Sigmoid colon (tissue), 7 donors: ENCODE measurements around the gene VPS54. TPM values are rescaled to one million over a fixed set of nuclear protein-coding genes. Genes with fewer than 3 reads are reported as not detected.
"Not testable (repeated sequence)": the region's sequence is repeated elsewhere in the genome, so short reads cannot be mapped to it uniquely, and the experiment has no call there.

Experiments used
- DNase-seq: peaks from one replicate; pipeline ENCODE4 v3.0.0-alpha.2; 2019
- H3K27ac ChIP-seq, 4 donors: fragments of 200-600 bp; sonication (generic); one replicate each; pipeline ENCODE4 v1.5.1; 2016 to 2019; ENCODE audit warnings: mild to moderate bottlenecking in 1 of 4
- H3K27me3 ChIP-seq, 3 donors: fragments of 200-600 bp; sonication (generic); one replicate each; pipeline ENCODE4 v1.5.1; 2019; ENCODE audit warnings: mild to moderate bottlenecking in 1 of 3
- H3K36me3 ChIP-seq, 4 donors: fragments of 200-600 bp; sonication (generic); one replicate each; pipeline ENCODE4 v1.5.1; 2016 to 2019
- H3K4me1 ChIP-seq, 4 donors: fragments of 200-600 bp; sonication (generic); one replicate each; pipeline ENCODE4 v1.5.1; 2017 to 2019
- H3K4me3 ChIP-seq, 4 donors: fragments of 200-600 bp; sonication (generic); one replicate each; pipeline ENCODE4 v1.5.1; 2017 to 2019; ENCODE audit warnings: mild to moderate bottlenecking in 2 of 4, moderate library complexity in 1 of 4
- H3K9me3 ChIP-seq, 4 donors: fragments of 200-600 bp in 3 of 4; sonication (generic) in 3 of 4; one replicate each; pipeline versions ENCODE4 v1.5.1 to v1.6.1; 2013 to 2019
- EP300 ChIP-seq, 4 donors: sonication (generic); formaldehyde crosslinking; IDR thresholded peaks; one replicate each; pipeline ENCODE4 v1.6.1; 2017; ENCODE audit warnings: antibody characterized with exemption in 4 of 4
- POLR2A ChIP-seq, 2 donors: fragments of 450-650 bp; IDR thresholded peaks; one replicate each; pipeline ENCODE4 v1.6.1; 2016; ENCODE audit warnings: antibody characterized with exemption in 2 of 2, mild to moderate bottlenecking in 2 of 2, moderate library complexity in 2 of 2
- POLR2AphosphoS5 ChIP-seq, 4 donors: sonication (generic); formaldehyde crosslinking; IDR thresholded peaks; one replicate each; pipeline ENCODE4 v1.6.1; 2017; ENCODE audit warnings: antibody characterized with exemption in 4 of 4
- WGBS, 2 donors: extraction: QIAGEN DNeasy Blood & Tissue Kit; methylation state at CpG; one replicate each; pipeline ENCODE4 v1.1.7; 2013; 5-methylcytosine and 5-hydroxymethylcytosine counted together
- intact Hi-C: fragments of 100-400 bp; cut with DNase I; formaldehyde crosslinking; loops from one replicate; pipeline ENCODE4 v1.15.1; 2023
- polyA plus RNA-seq, 3 donors: library from polyadenylated mRNA; stranded (reverse); fragments of 200-250 nt; gene quantifications; one replicate each; pipeline ENCODE4 v1.2.3, GENCODE V29; 2013
- total RNA-seq, 4 donors: library from RNA; depleted of rRNA; stranded (reverse); fragments of >200 nt; gene quantifications; one replicate each; pipeline ENCODE4 v1.1.0, GENCODE V29; 2016
- TF ChIP-seq, protein P1 (sequence below), 4 experiments: fragments of 450-650 bp in 3 of 4; fragments of 200-600 bp in 1 of 4; IDR thresholded peaks; one replicate each; pipeline ENCODE4 v1.5.1; 2016 to 2019; ENCODE audit warnings: antibody characterized with exemption in 4 of 4, mild to moderate bottlenecking in 3 of 4, moderate library complexity in 2 of 4
- donor health status: healthy with polysubstance abuse.
- donor health status: Bipolar disorder and iron deficiency.
- donor health status: healthy.

The VPS54 gene
- total and polyA plus RNA-seq, 7 donors: 9.7 to 27.5 (median 24.9) TPM

DNA sequence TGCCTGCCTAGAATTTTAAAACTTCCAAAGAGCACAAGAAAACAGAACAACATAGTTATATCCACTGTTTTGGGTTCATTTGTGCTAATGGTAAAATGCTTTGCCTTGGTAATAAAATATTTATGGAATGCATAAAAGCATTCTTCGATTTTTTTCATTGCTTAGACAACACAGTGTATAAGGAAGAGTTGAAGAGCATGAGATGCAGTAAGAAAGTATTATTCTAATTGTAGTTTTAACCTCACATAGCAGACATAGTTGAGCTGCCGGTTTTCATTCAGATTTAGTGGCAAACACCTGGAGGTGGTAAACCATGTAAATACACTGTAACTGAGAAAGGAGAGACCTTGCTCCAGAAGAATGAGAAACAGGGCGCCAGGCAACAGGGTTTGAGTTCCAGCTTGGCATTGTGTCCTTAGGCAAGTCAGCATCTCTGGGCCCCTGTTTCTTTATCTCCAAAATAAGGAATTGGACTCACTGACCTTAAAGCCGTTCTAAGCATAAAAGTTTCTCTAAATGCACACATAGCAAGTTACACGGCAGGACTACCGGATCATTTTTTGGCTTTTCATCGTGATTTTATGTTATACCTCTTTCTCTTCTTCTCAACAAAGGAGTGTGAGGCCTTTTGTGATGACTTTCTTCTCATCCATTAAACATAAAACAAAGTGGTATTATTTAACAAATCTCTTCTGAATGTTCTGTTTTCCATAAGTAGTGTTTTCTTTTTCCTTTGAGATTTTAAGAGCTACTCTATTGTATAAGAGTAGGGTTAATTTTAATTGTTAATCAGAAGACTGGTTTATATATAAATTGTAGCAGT is 169.6 kb downstream of the VPS54 start:
- WGBS, 2 donors: 51 to 73% methylated on average over 7 of the region's 7 CpGs
- H3K9me3 ChIP-seq: no peaks in the 10 kb centered on the region
- intact Hi-C loops: no loop called here
- DNase-seq: no peak
- no peaks in the 10 kb centered on the region for H3K27me3 ChIP-seq
- H3K4me1 ChIP-seq: peaks cover 0 to 80% (median 39%) of the 10 kb centered on the region in 4 donors
- H3K36me3 ChIP-seq: no peaks in the 10 kb centered on the region
- H3K4me3 ChIP-seq: no peak overlapping the region
- H3K27ac ChIP-seq: peak overlapping the region in 1 of 4 donors; percentile 30
- no peak for TF ChIP-seq POLR2A (IDR thresholded peaks at IDR 0.05)
- TF ChIP-seq POLR2AphosphoS5 (IDR thresholded peaks at IDR 0.05): no peak
- TF ChIP-seq EP300 (IDR thresholded peaks at IDR 0.05): no peak
- TF ChIP-seq, protein P1, sequence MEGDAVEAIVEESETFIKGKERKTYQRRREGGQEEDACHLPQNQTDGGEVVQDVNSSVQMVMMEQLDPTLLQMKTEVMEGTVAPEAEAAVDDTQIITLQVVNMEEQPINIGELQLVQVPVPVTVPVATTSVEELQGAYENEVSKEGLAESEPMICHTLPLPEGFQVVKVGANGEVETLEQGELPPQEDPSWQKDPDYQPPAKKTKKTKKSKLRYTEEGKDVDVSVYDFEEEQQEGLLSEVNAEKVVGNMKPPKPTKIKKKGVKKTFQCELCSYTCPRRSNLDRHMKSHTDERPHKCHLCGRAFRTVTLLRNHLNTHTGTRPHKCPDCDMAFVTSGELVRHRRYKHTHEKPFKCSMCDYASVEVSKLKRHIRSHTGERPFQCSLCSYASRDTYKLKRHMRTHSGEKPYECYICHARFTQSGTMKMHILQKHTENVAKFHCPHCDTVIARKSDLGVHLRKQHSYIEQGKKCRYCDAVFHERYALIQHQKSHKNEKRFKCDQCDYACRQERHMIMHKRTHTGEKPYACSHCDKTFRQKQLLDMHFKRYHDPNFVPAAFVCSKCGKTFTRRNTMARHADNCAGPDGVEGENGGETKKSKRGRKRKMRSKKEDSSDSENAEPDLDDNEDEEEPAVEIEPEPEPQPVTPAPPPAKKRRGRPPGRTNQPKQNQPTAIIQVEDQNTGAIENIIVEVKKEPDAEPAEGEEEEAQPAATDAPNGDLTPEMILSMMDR (IDR thresholded peaks at IDR 0.05): no peak

- H3K4me1 ChIP-seq: peaks cover 0 to 81% (median 48%) of the 10 kb centered on the region in 4 donors
- intact Hi-C loops, H3K27me3 ChIP-seq, H3K27ac ChIP-seq, DNase-seq, H3K36me3 ChIP-seq, H3K9me3 ChIP-seq, H3K4me3 ChIP-seq: not testable (repeated sequence)
- 94 to 95% methylated on average over 4 of the region's 4 CpGs for WGBS, 2 donors
Measured at GRCh38 chr2:63847571-63847970, 171.7 kb downstream of the VPS54 start.

DNA sequence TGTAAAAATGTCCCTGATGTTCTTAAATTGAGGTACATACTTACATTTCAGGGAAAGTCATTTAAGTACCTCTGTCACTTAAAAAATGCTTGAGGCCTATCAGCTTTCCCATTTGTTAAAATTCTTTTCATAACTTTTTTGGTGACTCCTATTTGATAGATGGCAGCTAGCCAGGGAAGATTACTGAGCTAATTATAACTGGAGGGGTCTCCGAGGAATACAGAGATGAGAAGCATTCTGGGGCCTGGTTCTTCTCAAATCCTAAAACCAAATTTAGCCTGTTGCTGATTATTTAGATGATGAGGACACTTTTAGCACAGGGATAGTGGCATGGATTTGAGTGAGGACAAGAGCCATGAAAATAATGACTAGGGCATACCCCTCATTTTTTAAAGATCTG is 172.7 kb downstream of the VPS54 start:
- H3K27ac ChIP-seq: peak overlapping the region in 2 of 4 donors; percentile 8 to 32
- intact Hi-C loops: no loop called here
- WGBS, 2 donors: 48 to 76% methylated on average over 1 of the region's 1 CpG
- H3K4me1 ChIP-seq: peaks cover 0 to 78% (median 44%) of the 10 kb centered on the region in 4 donors
- no peaks in the 10 kb centered on the region for H3K27me3 ChIP-seq
- no peak for DNase-seq
- H3K36me3 ChIP-seq: no peaks in the 10 kb centered on the region
- TF ChIP-seq, protein P1 (IDR thresholded peaks at IDR 0.05): no peak
- TF ChIP-seq POLR2AphosphoS5 (IDR thresholded peaks at IDR 0.05): no peak
- TF ChIP-seq POLR2A (IDR thresholded peaks at IDR 0.05): no peak
- TF ChIP-seq EP300 (IDR thresholded peaks at IDR 0.05): no peak
- no peak overlapping the region for H3K4me3 ChIP-seq
- no peaks in the 10 kb centered on the region for H3K9me3 ChIP-seq

DNA sequence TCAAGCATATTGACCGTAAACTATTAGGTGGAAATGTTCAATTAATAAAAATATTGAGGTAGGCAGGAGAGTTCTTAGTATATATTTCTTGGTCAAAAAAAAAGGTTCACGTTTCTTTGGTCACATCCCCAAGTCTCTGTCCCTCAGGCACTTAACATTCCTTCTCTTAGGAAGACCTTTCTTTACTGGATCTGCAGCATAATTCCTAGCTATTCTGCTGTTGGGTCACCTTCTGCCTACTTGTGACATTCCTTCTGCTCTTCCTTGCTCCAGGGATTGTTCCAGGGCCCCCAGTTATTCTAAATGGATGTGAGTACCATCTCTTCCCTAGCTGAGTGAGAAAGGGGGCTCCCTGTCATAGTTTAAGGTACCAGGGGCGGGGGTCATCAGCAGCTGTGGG is 173.4 kb downstream of the VPS54 start:
- no peaks in the 10 kb centered on the region for H3K27me3 ChIP-seq
- DNase-seq: no peak
- no peaks in the 10 kb centered on the region for H3K9me3 ChIP-seq
- peaks cover 0 to 73% (median 41%) of the 10 kb centered on the region in 4 donors for H3K4me1 ChIP-seq
- 90 to 95% methylated on average over 3 of the region's 3 CpGs for WGBS, 2 donors
- H3K36me3 ChIP-seq: no peaks in the 10 kb centered on the region
- H3K27ac ChIP-seq: peak overlapping the region in 2 of 4 donors; percentile 8 to 32
- intact Hi-C loops: no loop called here
- TF ChIP-seq, protein P1 (IDR thresholded peaks at IDR 0.05): no peak
- TF ChIP-seq POLR2A (IDR thresholded peaks at IDR 0.05) (no peak), EP300 (IDR thresholded peaks at IDR 0.05) (no peak), POLR2AphosphoS5 (IDR thresholded peaks at IDR 0.05) (no peak)
- no peak overlapping the region for H3K4me3 ChIP-seq

DNA sequence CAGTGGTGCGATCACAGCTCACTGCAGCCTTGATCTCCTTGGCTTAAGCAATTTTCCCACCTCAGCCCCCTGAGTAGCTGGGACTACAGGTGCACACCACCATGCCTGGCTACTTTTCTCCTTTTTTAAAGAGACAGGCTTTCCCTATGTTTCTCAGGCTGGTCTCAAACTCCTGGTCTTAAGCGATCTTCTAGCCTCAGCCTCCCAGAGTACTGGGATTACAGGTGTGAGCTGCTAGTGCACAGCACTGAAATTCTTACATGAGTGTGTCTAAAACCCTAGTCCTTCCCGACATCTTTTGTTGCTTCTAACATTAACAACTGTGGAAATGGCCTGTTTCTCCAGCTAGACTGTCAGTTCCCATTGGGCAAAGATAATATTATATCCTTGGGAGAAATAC is 174.6 kb downstream of the VPS54 start:
- no peaks in the 10 kb centered on the region for H3K36me3 ChIP-seq
- peaks cover 0 to 69% (median 37%) of the 10 kb centered on the region in 4 donors for H3K4me1 ChIP-seq
- no peak overlapping the region for H3K27ac ChIP-seq
- TF ChIP-seq EP300 (IDR thresholded peaks at IDR 0.05) (no peak), POLR2AphosphoS5 (IDR thresholded peaks at IDR 0.05) (no peak), POLR2A (IDR thresholded peaks at IDR 0.05) (no peak)
- TF ChIP-seq, protein P1 (IDR thresholded peaks at IDR 0.05): no peak
- no peaks in the 10 kb centered on the region for H3K9me3 ChIP-seq
- H3K4me3 ChIP-seq: no peak overlapping the region
- H3K27me3 ChIP-seq: no peaks in the 10 kb centered on the region
- intact Hi-C loops: loop anchor here (5.0 kb wide), 4 partner anchors 43 to 257 kb away; partner anchors contain the start of genes MDH1, VPS54 and WDPCP
- 78 to 85% methylated on average over 3 of the region's 3 CpGs for WGBS, 2 donors
- DNase-seq: no peak
